GM19035 (cell line): ENCODE measurements around the gene RABEP1.
"Not testable (repeated sequence)": the region's sequence is repeated elsewhere in the genome, so short reads cannot be mapped to it uniquely, and the experiment has no call there.

Source experiments
- ATAC-seq: cut with Tn5 transposase; IDR thresholded peaks from one replicate; pipeline ENCODE4 v1.9.1; 2021; ENCODE audit not compliant: unreplicated experiment

RABEP1 gene

GRCh38 chr17:5419959-5420653, 138.0 kb downstream of the RABEP1 start, which contains the start of gene RPAIN:
Gene RPAIN (plus strand): TSS chr17:5420182. CDS start chr17:5420211, 29 bp downstream.
- ATAC-seq, result peak; percentile 55

DNA sequence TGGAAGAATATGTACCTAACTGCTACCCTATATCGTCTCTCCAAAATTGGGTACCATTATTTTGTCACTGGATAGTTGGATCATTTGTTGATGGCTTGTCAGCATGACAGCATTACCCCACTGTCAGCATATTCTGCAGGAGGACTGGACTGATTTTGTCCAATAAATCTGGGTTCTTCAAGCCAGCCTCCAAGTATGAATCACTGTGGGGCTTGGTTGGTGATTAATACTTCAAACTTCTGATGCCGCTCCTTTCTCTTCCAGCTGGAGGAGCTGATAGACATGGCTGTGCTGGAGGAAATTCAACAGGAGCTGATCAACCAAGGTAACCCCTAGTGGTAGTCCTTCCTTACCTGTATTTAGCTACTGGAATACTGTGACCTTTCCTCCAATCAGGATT, 140.4 kb downstream of the RABEP1 start:
- ATAC-seq, result no peak

DNA sequence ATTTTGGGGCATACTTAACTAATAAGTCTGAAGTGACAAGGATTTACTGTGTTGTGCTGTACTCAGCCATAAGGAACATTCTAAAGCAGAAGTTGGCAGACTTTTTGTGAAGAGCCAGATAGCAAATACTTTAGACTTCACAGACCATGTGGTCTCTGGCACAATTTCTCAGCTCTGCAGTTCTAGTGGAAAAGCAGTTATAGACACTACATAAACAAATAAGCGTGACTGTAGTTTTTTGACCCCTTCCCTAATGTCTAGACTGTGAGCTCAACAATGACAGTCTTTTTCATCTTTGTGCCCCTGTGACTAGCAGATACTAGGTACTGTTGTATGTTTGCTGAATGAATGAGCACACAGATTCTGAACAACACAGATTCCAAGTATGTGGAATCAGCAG, 142.8 kb downstream of the RABEP1 start:
- no peak for ATAC-seq

DNA sequence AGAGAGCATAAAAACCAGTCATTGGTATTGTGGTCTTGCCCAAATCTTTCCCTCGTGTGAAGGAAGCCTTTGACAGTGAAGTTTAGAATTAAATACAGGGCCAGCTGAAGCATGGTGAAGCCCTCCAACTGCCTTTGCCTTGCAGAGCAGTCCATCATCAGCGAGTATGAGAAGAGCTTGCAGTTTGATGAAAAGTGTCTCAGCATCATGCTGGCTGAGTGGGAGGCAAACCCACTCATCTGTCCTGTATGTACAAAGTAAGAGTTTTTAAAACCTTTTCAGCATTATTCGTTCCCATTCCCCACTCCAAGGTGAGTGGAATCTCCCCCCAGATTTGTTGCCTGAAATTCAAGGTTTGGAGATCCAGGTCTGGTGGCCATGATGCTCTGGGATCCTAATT, 143.7 kb downstream of the RABEP1 start:
- ATAC-seq, result no peak

GRCh38 chr17:5429191-5429887, 147.3 kb downstream of the RABEP1 start:
- no peak for ATAC-seq

DNA sequence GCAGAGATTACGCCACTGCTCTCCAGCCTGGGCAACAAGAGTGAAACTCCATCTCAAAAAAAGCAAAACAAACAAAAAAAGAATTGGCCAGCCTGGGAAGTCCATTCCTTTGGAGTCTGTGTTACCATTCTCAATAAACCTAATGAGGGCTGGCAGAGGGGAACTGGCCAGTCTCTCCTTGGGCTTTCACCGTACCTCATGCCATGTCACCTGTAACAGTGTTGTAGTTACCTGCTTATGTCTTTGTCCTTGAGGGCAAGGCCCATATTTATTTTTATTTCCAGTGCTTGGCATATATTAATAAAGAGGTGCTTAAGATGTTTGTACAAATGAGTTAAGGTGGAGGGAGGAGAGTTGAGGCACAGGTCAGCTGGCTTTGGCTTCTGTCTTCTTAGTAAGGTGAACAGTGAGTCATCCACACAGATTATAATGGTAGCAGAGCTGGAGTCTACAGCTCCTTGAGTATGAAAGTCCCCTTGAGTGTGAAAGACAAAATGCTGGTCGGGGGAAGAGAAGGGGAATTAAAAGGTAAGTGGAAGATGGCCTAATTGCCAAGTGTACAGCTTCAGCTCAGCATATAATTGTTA, 148.4 kb downstream of the RABEP1 start:
- no peak for ATAC-seq

GRCh38 chr17:5431234-5431633, 149.2 kb downstream of the RABEP1 start:
- ATAC-seq, result not testable (repeated sequence)

DNA sequence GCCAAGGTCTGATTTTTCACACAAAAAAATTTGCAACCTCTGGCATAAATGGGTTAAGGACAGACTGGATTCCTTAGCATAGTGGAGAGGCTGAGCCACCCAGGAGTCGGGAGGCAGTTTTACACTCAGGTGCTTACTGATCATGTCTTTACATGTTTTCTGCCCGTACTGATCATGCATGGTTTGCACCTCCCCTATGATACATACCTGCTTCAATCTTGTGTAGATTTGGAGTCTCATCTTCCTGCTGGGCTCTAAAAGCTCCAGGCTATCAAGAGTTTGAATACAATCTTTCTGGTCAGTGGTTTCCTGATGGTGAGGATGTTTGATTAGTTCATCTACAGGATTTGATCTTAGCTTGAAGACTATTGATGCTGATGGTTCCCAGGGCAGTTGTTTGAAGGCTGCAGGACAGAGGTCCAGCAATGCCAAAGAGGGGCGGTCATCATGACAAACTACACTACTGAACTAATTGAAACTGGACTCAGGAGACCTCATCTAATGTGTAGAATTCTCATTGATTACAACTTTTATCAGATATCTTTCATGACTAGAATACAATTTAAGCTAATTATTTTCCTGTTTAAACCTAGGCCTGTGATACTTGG, 150.0 kb downstream of the RABEP1 start:
- ATAC-seq, result no peak

DNA sequence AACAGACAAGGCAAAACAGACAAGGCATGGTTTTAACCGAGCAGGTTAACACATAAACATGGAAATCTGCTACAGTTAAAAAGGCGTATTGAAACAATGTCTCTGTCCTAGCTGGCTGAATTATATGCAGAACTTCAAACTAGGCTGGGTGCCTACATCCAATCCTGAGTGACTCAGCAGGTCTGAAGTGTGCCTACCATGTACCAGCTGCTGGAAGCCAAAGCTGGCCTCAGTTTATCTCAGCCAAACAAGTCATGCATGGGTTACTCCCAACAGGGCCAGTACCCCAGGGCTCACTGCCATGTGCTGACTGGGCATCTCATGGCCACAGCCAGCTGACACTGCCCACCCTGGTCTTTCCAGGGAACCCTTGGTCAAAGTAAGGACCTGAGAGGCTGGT, 152.9 kb downstream of the RABEP1 start:
- no peak for ATAC-seq
